Measurements from ENCODE around the gene BBS9.

BBS9 gene

DNA sequence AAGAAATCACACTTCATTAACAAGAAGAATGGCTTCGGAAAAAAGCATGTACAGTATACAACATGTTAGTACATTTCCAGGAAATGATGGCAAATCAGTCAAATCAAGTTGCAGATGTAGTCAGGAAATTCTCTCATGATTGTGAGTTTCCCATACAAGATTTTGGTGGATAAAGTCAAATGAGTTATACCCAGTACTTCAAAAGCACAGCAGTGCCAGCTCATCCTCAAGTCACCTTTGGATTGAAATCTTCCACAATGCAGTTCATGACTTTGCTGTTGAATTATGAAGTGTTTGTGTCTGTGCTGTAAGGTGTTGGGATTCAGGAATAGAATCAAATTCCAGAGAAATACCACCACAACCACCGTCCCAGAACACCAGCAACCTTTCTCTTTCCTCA, 474.7 kb downstream of the BBS9 start:
- no peak for DNase-seq (ENCODE audit: insufficient read length, low spot score)
- TF ChIP-seq POLR2A (IDR thresholded peaks at IDR 0.05; ENCODE audit: low read depth, low read length), result no peak
- TF ChIP-seq PAX5 (IDR thresholded peaks at IDR 0.05; ENCODE audit: insufficient read depth, low read length, severe bottlenecking), result no peak
- TF ChIP-seq TAF1 (IDR thresholded peaks at IDR 0.05; ENCODE audit: low read depth, low read length), result no peak
- TF ChIP-seq POLR2AphosphoS5 (IDR thresholded peaks at IDR 0.05; ENCODE audit: low read depth, low read length), result no peak
- no peak for TF ChIP-seq SPI1 (IDR thresholded peaks at IDR 0.05; ENCODE audit: low read depth, low read length)
- TF ChIP-seq POU2F2 (IDR thresholded peaks at IDR 0.05; ENCODE audit: low read depth, low read length), result no peak
- no peak for FAIRE-seq

DNA sequence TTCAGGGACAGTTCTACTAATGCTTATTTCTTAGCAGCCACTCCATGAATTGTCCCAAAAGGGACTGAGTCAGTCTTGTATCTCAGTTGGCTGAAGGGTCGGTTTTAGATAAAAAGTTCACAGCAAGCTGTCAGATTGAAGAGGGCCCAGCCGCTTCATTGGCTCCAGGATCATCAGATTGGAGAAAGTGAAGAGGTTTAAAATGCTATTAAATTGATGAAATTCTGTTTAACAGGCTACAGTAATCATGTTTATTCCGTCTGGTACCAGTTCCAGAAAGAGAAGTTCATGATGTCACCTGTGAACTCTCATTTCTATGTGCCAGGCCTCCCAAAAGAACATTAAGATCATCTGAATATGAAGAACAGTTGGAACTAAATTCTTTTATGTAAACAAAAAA, 481.6 kb downstream of the BBS9 start:
- TF ChIP-seq POLR2A (IDR thresholded peaks at IDR 0.05; ENCODE audit: low read depth, low read length) (no peak), SPI1 (IDR thresholded peaks at IDR 0.05; ENCODE audit: low read depth, low read length) (no peak), TAF1 (IDR thresholded peaks at IDR 0.05; ENCODE audit: low read depth, low read length) (no peak), POU2F2 (IDR thresholded peaks at IDR 0.05; ENCODE audit: low read depth, low read length) (no peak), PAX5 (IDR thresholded peaks at IDR 0.05; ENCODE audit: insufficient read depth, low read length, severe bottlenecking) (no peak), POLR2AphosphoS5 (IDR thresholded peaks at IDR 0.05; ENCODE audit: low read depth, low read length) (no peak)
- FAIRE-seq, result no peak
- no peak for DNase-seq (ENCODE audit: insufficient read length, low spot score)

- DNase-seq (ENCODE audit: insufficient read length, low spot score) (no peak), FAIRE-seq (no peak)
- no peak for TF ChIP-seq SPI1 (IDR thresholded peaks at IDR 0.05; ENCODE audit: low read depth, low read length)
- TF ChIP-seq POU2F2 (IDR thresholded peaks at IDR 0.05; ENCODE audit: low read depth, low read length), result no peak
- no peak for TF ChIP-seq TAF1 (IDR thresholded peaks at IDR 0.05; ENCODE audit: low read depth, low read length)
- no peak for TF ChIP-seq POLR2AphosphoS5 (IDR thresholded peaks at IDR 0.05; ENCODE audit: low read depth, low read length)
- TF ChIP-seq POLR2A (IDR thresholded peaks at IDR 0.05; ENCODE audit: low read depth, low read length), result no peak
- no peak for TF ChIP-seq PAX5 (IDR thresholded peaks at IDR 0.05; ENCODE audit: insufficient read depth, low read length, severe bottlenecking)
These were observed 483.1 kb downstream of the BBS9 start for GRCh38 chr7:33612442-33612841.

DNA sequence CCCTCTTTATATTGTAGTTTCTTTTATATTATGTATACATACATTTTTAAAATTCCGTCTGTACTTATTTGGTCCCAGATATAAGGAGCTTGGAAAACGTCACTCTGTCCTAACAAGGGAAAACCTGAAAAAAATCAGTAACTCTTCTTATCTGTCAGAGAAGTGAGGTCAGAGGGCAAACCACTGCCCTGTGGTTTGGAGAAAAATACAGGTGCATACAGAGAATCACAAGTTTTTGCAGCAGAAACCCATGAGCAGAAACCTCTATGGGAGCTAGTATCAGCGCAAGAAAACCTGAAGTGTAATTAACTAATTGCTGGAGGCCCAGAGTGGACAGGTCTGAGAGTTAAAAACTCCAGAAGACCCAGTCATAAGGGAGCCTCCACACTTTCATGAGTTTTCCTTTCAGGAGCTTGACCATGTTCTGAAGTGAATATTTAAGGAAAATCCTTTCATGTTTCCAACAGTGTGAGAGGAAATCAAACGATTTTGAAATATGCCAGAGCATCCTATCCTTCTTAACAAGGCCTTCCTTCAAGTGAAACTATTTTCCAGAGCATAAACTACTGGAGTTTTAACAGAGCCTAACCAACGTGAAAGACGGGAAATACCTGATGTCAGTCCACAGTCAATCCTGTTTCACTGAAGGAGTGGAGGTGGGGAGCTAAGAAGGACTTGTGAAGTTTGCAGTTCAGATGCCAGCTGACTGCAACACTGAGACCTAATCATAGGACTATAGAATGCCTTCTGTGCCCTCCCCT, 485.2 kb downstream of the BBS9 start:
- no peak for DNase-seq (ENCODE audit: insufficient read length, low spot score)
- no peak for FAIRE-seq
- TF ChIP-seq POLR2AphosphoS5 (IDR thresholded peaks at IDR 0.05; ENCODE audit: low read depth, low read length) (no peak), PAX5 (IDR thresholded peaks at IDR 0.05; ENCODE audit: insufficient read depth, low read length, severe bottlenecking) (no peak), TAF1 (IDR thresholded peaks at IDR 0.05; ENCODE audit: low read depth, low read length) (no peak), SPI1 (IDR thresholded peaks at IDR 0.05; ENCODE audit: low read depth, low read length) (no peak), POLR2A (IDR thresholded peaks at IDR 0.05; ENCODE audit: low read depth, low read length) (no peak), POU2F2 (IDR thresholded peaks at IDR 0.05; ENCODE audit: low read depth, low read length) (no peak)

- FAIRE-seq (no peak), DNase-seq (ENCODE audit: insufficient read length, low spot score) (no peak)
- TF ChIP-seq PAX5 (IDR thresholded peaks at IDR 0.05; ENCODE audit: insufficient read depth, low read length, severe bottlenecking), result no peak
- TF ChIP-seq TAF1 (IDR thresholded peaks at IDR 0.05; ENCODE audit: low read depth, low read length), result no peak
- no peak for TF ChIP-seq POU2F2 (IDR thresholded peaks at IDR 0.05; ENCODE audit: low read depth, low read length)
- no peak for TF ChIP-seq POLR2A (IDR thresholded peaks at IDR 0.05; ENCODE audit: low read depth, low read length)
- TF ChIP-seq SPI1 (IDR thresholded peaks at IDR 0.05; ENCODE audit: low read depth, low read length), result no peak
These were observed 487.4 kb downstream of the BBS9 start for GRCh38 chr7:33616752-33617151.

DNA sequence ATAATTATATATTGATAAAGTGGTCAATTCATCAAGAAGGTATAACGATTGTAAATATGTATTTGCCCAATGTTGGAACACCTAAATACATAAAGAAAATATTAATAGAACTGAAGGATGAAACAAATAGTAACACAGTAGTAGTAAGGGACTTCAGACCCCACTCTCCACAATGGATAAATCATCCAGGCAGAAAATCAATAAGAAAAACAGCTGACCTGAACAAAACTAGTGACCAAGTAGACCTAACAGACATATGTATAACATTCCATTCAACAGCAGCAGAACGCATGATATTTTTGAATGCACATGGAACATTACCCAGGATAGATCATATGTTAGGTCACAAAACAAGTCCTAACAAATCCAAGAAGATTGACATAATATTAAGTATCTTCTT, 489.9 kb downstream of the BBS9 start:
- no peak for DNase-seq (ENCODE audit: insufficient read length, low spot score)
- no peak for FAIRE-seq
- TF ChIP-seq PAX5 (IDR thresholded peaks at IDR 0.05; ENCODE audit: insufficient read depth, low read length, severe bottlenecking) (no peak), TAF1 (IDR thresholded peaks at IDR 0.05; ENCODE audit: low read depth, low read length) (no peak), POLR2AphosphoS5 (IDR thresholded peaks at IDR 0.05; ENCODE audit: low read depth, low read length) (no peak), POLR2A (IDR thresholded peaks at IDR 0.05; ENCODE audit: low read depth, low read length) (no peak), POU2F2 (IDR thresholded peaks at IDR 0.05; ENCODE audit: low read depth, low read length) (no peak), SPI1 (IDR thresholded peaks at IDR 0.05; ENCODE audit: low read depth, low read length) (no peak)

DNA sequence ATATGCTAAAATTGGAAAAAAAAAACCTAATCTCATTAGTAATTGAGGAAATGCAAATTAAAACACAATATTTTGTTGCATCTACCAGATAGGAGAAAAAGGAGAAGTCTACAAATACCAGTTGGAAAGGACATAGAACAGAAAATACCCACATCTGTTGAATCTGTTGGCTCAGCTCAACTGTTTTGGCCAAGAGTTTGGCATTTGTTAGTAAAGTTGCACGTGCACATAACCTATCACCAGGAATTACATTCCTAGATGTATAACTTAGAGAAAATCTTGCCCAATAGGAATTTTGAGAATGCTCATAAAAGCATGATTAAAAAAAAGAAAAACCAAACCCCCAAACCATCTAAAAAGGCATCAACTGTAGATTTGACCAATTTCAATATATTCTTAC, 493.9 kb downstream of the BBS9 start:
- FAIRE-seq, result no peak
- TF ChIP-seq PAX5 (IDR thresholded peaks at IDR 0.05; ENCODE audit: insufficient read depth, low read length, severe bottlenecking) (no peak), SPI1 (IDR thresholded peaks at IDR 0.05; ENCODE audit: low read depth, low read length) (no peak)
- DNase-seq (ENCODE audit: insufficient read length, low spot score), result no peak

DNA sequence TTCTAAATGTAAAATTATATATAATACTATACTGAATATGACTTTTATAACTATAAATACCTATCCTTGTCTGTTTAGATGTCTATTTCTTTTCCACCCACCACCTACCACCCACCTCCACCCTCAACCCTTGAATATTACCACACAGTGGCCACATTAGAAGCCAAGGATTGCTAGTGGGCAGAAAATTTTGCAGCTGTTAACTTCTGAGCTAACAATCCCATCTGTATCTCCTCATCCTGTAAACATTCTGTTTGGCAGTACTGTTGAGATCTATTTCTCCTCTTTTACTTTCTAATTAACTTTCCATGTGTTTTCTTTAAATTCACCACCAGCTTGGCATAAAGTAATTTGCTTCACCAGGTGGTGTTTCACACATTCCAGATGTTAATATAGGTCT, 494.9 kb downstream of the BBS9 start:
- no peak for DNase-seq (ENCODE audit: insufficient read length, low spot score)
- no peak for FAIRE-seq

DNA sequence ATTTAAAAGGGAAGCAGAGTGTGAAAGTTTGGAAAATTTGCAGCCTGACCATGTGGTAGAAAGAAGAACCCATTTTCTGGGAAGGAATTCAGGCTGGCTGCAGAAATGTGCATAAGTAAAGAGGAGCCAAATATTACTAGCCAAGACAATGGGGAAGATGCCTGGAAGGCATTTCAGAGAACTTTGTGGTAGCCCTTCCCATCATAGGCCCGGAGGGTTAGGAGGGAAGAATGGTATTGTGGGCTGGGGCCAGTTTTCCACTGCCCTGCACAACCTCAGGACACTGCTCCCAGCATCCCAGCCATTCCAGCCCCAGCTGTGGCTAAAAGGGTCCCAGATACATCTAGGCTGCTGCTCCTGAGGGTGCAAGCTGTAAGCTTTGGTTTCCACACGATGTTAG, 497.5 kb downstream of the BBS9 start:
- DNase-seq (ENCODE audit: insufficient read length, low spot score), result no peak
- no peak for FAIRE-seq

More for the DNA sequence above, 494.9 kb downstream of the BBS9 start:
- TF ChIP-seq POLR2A (IDR thresholded peaks at IDR 0.05; ENCODE audit: low read depth, low read length) (no peak), POU2F2 (IDR thresholded peaks at IDR 0.05; ENCODE audit: low read depth, low read length) (no peak), PAX5 (IDR thresholded peaks at IDR 0.05; ENCODE audit: insufficient read depth, low read length, severe bottlenecking) (no peak), TAF1 (IDR thresholded peaks at IDR 0.05; ENCODE audit: low read depth, low read length) (no peak)

GRCh38 chr7:33627741-33628140, 498.4 kb downstream of the BBS9 start:
- DNase-seq (ENCODE audit: insufficient read length, low spot score), result no peak
- FAIRE-seq, result no peak
- TF ChIP-seq SPI1 (IDR thresholded peaks at IDR 0.05; ENCODE audit: low read depth, low read length), result no peak
- TF ChIP-seq PAX5 (IDR thresholded peaks at IDR 0.05; ENCODE audit: insufficient read depth, low read length, severe bottlenecking), result no peak

More for the DNA sequence above, 497.5 kb downstream of the BBS9 start:
- TF ChIP-seq PAX5 (IDR thresholded peaks at IDR 0.05; ENCODE audit: insufficient read depth, low read length, severe bottlenecking) (no peak), POLR2A (IDR thresholded peaks at IDR 0.05; ENCODE audit: low read depth, low read length) (no peak), SPI1 (IDR thresholded peaks at IDR 0.05; ENCODE audit: low read depth, low read length) (no peak), TAF1 (IDR thresholded peaks at IDR 0.05; ENCODE audit: low read depth, low read length) (no peak), POLR2AphosphoS5 (IDR thresholded peaks at IDR 0.05; ENCODE audit: low read depth, low read length) (no peak), POU2F2 (IDR thresholded peaks at IDR 0.05; ENCODE audit: low read depth, low read length) (no peak)

Data from GM12891 (cell line).